Measurements from ENCODE around the gene TNFSF15. TPM values are rescaled to one million over a fixed set of nuclear protein-coding genes. Genes with fewer than 3 reads are reported as not detected.

TNFSF15 gene
- total and polyA plus RNA-seq, 2 experiments from 2014 or later = 0.06 to 0.07 TPM

DNA sequence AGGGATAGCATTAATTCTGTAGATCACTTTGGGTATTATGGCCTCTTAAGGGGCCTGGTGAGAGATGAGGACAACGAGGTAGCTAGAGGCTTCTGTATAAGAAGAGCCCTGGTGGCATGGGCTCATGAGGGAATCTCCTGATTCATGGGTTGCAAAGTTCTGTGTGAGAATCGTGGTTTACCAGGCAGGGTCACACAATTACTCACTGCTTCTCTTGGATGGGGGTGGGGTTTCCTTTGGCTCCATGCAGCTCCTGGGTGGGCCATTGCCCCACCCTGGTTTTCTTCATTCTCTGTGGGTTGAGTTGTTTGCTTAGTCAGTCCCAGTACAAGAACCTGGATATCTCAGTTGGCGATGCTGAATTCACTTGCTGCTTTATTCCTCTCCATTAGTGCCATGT is 30.9 kb upstream of the TNFSF15 start (continued):
- TF ChIP-seq, protein P1, sequence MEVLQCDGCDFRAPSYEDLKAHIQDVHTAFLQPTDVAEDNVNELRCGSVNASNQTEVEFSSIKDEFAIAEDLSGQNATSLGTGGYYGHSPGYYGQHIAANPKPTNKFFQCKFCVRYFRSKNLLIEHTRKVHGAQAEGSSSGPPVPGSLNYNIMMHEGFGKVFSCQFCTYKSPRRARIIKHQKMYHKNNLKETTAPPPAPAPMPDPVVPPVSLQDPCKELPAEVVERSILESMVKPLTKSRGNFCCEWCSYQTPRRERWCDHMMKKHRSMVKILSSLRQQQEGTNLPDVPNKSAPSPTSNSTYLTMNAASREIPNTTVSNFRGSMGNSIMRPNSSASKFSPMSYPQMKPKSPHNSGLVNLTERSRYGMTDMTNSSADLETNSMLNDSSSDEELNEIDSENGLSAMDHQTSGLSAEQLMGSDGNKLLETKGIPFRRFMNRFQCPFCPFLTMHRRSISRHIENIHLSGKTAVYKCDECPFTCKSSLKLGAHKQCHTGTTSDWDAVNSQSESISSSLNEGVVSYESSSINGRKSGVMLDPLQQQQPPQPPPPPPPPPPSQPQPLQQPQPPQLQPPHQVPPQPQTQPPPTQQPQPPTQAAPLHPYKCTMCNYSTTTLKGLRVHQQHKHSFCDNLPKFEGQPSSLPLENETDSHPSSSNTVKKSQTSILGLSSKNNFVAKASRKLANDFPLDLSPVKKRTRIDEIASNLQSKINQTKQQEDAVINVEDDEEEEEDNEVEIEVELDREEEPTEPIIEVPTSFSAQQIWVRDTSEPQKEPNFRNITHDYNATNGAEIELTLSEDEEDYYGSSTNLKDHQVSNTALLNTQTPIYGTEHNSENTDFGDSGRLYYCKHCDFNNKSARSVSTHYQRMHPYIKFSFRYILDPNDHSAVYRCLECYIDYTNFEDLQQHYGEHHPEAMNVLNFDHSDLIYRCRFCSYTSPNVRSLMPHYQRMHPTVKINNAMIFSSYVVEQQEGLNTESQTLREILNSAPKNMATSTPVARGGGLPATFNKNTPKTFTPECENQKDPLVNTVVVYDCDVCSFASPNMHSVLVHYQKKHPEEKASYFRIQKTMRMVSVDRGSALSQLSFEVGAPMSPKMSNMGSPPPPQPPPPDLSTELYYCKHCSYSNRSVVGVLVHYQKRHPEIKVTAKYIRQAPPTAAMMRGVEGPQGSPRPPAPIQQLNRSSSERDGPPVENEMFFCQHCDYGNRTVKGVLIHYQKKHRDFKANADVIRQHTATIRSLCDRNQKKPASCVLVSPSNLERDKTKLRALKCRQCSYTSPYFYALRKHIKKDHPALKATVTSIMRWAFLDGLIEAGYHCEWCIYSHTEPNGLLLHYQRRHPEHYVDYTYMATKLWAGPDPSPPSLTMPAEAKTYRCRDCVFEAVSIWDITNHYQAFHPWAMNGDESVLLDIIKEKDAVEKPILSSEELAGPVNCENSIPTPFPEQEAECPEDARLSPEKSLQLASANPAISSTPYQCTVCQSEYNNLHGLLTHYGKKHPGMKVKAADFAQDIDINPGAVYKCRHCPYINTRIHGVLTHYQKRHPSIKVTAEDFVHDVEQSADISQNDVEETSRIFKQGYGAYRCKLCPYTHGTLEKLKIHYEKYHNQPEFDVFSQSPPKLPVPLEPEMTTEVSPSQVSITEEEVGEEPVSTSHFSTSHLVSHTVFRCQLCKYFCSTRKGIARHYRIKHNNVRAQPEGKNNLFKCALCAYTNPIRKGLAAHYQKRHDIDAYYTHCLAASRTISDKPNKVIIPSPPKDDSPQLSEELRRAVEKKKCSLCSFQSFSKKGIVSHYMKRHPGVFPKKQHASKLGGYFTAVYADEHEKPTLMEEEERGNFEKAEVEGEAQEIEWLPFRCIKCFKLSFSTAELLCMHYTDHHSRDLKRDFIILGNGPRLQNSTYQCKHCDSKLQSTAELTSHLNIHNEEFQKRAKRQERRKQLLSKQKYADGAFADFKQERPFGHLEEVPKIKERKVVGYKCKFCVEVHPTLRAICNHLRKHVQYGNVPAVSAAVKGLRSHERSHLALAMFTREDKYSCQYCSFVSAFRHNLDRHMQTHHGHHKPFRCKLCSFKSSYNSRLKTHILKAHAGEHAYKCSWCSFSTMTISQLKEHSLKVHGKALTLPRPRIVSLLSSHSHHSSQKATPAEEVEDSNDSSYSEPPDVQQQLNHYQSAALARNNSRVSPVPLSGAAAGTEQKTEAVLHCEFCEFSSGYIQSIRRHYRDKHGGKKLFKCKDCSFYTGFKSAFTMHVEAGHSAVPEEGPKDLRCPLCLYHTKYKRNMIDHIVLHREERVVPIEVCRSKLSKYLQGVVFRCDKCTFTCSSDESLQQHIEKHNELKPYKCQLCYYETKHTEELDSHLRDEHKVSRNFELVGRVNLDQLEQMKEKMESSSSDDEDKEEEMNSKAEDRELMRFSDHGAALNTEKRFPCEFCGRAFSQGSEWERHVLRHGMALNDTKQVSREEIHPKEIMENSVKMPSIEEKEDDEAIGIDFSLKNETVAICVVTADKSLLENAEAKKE (CRISPR knock-in tag; IDR thresholded peaks at IDR 0.05) = no peak
- no peak for TF ChIP-seq EZH2 (IDR thresholded peaks at IDR 0.05; ENCODE audit: low read depth, unreplicated experiment)
- no peak for TF ChIP-seq STAT1 (IDR thresholded peaks at IDR 0.05; ENCODE audit: unreplicated experiment)
- no peak for TF ChIP-seq NANOG (IDR thresholded peaks at IDR 0.05; ENCODE audit: borderline replicate concordance)
- no peak for TF ChIP-seq POLR2AphosphoS5 (IDR thresholded peaks at IDR 0.05; ENCODE audit: low read depth)

DNA sequence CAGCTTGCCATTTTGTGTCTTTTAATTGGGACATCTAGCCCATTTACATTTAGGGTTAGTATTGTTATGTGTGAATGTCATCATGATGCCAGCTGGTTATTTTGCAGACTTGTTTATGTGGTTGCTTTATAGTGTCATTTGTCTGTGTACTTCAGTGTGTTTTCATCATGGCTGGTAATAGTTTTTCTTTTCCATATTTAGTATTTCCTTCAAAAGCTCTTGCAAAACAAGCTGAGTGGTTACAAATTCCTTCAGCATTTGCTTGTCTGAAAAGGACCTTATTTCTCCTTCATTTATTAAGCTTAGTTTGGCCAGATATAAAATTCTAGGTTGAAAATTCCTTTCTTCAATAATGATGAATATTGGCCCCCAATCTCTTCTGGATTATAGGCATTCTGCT is 28.5 kb upstream of the TNFSF15 start:
- no peaks in the 10 kb centered on the region for H3K27me3 ChIP-seq (ENCODE audit: insufficient read depth)
- TF ChIP-seq, protein P2, sequence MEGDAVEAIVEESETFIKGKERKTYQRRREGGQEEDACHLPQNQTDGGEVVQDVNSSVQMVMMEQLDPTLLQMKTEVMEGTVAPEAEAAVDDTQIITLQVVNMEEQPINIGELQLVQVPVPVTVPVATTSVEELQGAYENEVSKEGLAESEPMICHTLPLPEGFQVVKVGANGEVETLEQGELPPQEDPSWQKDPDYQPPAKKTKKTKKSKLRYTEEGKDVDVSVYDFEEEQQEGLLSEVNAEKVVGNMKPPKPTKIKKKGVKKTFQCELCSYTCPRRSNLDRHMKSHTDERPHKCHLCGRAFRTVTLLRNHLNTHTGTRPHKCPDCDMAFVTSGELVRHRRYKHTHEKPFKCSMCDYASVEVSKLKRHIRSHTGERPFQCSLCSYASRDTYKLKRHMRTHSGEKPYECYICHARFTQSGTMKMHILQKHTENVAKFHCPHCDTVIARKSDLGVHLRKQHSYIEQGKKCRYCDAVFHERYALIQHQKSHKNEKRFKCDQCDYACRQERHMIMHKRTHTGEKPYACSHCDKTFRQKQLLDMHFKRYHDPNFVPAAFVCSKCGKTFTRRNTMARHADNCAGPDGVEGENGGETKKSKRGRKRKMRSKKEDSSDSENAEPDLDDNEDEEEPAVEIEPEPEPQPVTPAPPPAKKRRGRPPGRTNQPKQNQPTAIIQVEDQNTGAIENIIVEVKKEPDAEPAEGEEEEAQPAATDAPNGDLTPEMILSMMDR (conservative IDR thresholded peaks at IDR 0.05; ENCODE audit: low read depth in 2 of 2) = no peak
- TF ChIP-seq POLR2AphosphoS5 (IDR thresholded peaks at IDR 0.05; ENCODE audit: low read depth) (no peak), CREB1 (CRISPR knock-in tag; IDR thresholded peaks at IDR 0.05; ENCODE audit: low read depth) (no peak), JUNB (IDR thresholded peaks at IDR 0.05; ENCODE audit: unreplicated experiment) (no peak), NANOG (IDR thresholded peaks at IDR 0.05; ENCODE audit: borderline replicate concordance) (no peak)
- TF ChIP-seq, protein P1 (CRISPR knock-in tag; IDR thresholded peaks at IDR 0.05) = no peak

More for the DNA sequence above, 28.5 kb upstream of the TNFSF15 start:
- no peaks in the 10 kb centered on the region for H3K9me2 ChIP-seq (ENCODE audit: insufficient read depth)
- H3K4me3 Mint-ChIP-seq = no peak overlapping the region
- H2AFZ ChIP-seq = no peak overlapping the region
- no peaks in the 10 kb centered on the region; the same call in 2 of the 3 replicates for H3K9me3 Mint-ChIP-seq
- no peaks in the 10 kb centered on the region for H4K20me1 ChIP-seq (replicated peaks; ENCODE audit: insufficient read depth)
- no peaks in the 10 kb centered on the region for H3K36me3 Mint-ChIP-seq (ENCODE audit: low read depth)
- H3K4me1 Mint-ChIP-seq = no peaks in the 10 kb centered on the region
- no peak overlapping the region for H3K27ac Mint-ChIP-seq
- DNase-seq (ENCODE audit: low spot score) = no peak
- no peak overlapping the region for H3K4me3 ChIP-seq
- H3K4me1 ChIP-seq (ENCODE audit: insufficient read depth) = no peaks in the 10 kb centered on the region
- H3F3A ChIP-seq (replicated peaks; ENCODE audit: low read depth) = no peaks in the 10 kb centered on the region
- no peak for ATAC-seq
- H3K27ac ChIP-seq (ENCODE audit: low read depth) = no peak overlapping the region
- no peaks in the 10 kb centered on the region for H3K79me2 ChIP-seq (replicated peaks; ENCODE audit: insufficient read depth)
- no peaks in the 10 kb centered on the region for H3K36me3 ChIP-seq (ENCODE audit: insufficient read depth)
- H3K4me2 ChIP-seq = no peak overlapping the region
- no peaks in the 10 kb centered on the region for H3K27me3 Mint-ChIP-seq (ENCODE audit: insufficient read depth, low read depth, poor library complexity)

Measured in GM23338 (cell line).